Breast epithelium (tissue), 3 donors: ENCODE data around the gene S100A14.

Experiments used
- CTCF ChIP-seq, 3 donors: fragments of 450-650 bp; IDR thresholded peaks; one replicate each; pipeline ENCODE4 v1.5.1; 2016 to 2017; ENCODE audit warnings: antibody characterized with exemption in 3 of 3, mild to moderate bottlenecking in 3 of 3, moderate library complexity in 3 of 3
- POLR2A ChIP-seq: fragments of 450-650 bp; IDR thresholded peaks from one replicate; pipeline ENCODE4 v1.6.1; 2016; ENCODE audit warnings: antibody characterized with exemption, mild to moderate bottlenecking, moderate library complexity

DNA sequence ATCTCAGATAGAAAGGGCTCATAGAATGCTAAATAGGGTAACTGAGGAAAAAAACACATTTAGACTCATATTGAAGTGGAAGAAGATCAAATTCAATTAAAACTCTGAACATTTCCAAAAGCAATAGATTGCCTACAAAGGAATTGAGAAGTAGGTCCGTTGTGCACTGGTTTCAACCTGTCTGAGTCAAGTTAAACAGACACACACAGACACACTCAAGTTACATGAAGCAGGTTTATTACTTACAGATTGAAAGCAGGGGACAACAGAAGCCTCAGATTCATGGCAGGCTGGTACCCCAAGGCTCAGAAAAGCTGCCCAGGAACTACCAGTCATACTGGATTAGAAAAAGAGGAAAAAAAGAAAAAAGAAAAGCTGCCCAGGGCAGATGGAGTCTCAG, 29.8 kb downstream of the S100A14 start:
- TF ChIP-seq CTCF (IDR thresholded peaks at IDR 0.05) (no peak), POLR2A (no peak)
